Suprapubic skin (tissue), 4 donors: ENCODE data around the gene PSME3. TPM values are rescaled to one million over a fixed set of nuclear protein-coding genes. Genes with fewer than 3 reads are reported as not detected.
A peak's percentile ranks its signal among the peaks of the same experiment; 100 is the strongest.
"Not testable (repeated sequence)": the region's sequence is repeated elsewhere in the genome, so short reads cannot be mapped to it uniquely, and the experiment has no call there.

Source experiments
- DNase-seq, 2 donors: peaks; one replicate each; pipeline ENCODE4 v3.0.0-alpha.2; 2019; ENCODE audit warnings: low spot score in 2 of 2
- H3K27ac ChIP-seq: fragments of 200-600 bp; sonication (generic); one replicate; pipeline ENCODE4 v1.5.1; 2019
- H3K27me3 ChIP-seq: fragments of 200-600 bp; sonication (generic); one replicate; pipeline ENCODE4 v1.5.1; 2019
- H3K36me3 ChIP-seq: fragments of 200-600 bp; sonication (generic); one replicate; pipeline ENCODE4 v1.5.1; 2019
- H3K4me1 ChIP-seq: fragments of 200-600 bp; sonication (generic); one replicate; pipeline ENCODE4 v1.5.1; 2019
- H3K4me3 ChIP-seq: fragments of 200-600 bp; sonication (generic); one replicate; pipeline ENCODE4 v1.5.1; 2019; ENCODE audit warnings: mild to moderate bottlenecking
- H3K9me3 ChIP-seq: fragments of 200-600 bp; sonication (generic); one replicate; pipeline ENCODE4 v1.5.1; 2019
- EP300 ChIP-seq: sonication (generic); formaldehyde crosslinking; IDR thresholded peaks from one replicate; pipeline ENCODE4 v1.6.1; 2017; ENCODE audit warnings: antibody characterized with exemption
- POLR2A ChIP-seq, 2 donors: fragments of 450-650 bp; IDR thresholded peaks; one replicate each; pipeline ENCODE4 v1.6.1; 2017; ENCODE audit warnings: antibody characterized with exemption in 2 of 2, mild to moderate bottlenecking in 2 of 2, moderate library complexity in 2 of 2
- POLR2AphosphoS5 ChIP-seq, 3 donors: sonication (generic); formaldehyde crosslinking; IDR thresholded peaks; one replicate each; pipeline ENCODE4 v1.6.1; 2017; ENCODE audit warnings: antibody characterized with exemption in 3 of 3
- WGBS: methylation state at CpG from one replicate; pipeline ENCODE4 v1.1.5; 2018; 5-methylcytosine and 5-hydroxymethylcytosine counted together
- total RNA-seq, 4 donors: library from RNA; depleted of rRNA; stranded (reverse); fragments of >200 nt; gene quantifications; one replicate each; pipeline ENCODE4 v1.1.0, GENCODE V29; 2016
- TF ChIP-seq, protein P1 (sequence below), 2 donors: fragments of 200-600 bp in 1 of 2; fragments of 450-650 bp in 1 of 2; sonication (generic) in 1 of 2; IDR thresholded peaks; one replicate each; pipeline ENCODE4 v1.5.1; 2016 to 2019; ENCODE audit warnings: antibody characterized with exemption in 2 of 2, mild to moderate bottlenecking in 1 of 2, moderate library complexity in 1 of 2

The PSME3 gene
- total RNA-seq, 4 donors from 2014 or later: 47.0 to 106 (median 82.8) TPM

DNA sequence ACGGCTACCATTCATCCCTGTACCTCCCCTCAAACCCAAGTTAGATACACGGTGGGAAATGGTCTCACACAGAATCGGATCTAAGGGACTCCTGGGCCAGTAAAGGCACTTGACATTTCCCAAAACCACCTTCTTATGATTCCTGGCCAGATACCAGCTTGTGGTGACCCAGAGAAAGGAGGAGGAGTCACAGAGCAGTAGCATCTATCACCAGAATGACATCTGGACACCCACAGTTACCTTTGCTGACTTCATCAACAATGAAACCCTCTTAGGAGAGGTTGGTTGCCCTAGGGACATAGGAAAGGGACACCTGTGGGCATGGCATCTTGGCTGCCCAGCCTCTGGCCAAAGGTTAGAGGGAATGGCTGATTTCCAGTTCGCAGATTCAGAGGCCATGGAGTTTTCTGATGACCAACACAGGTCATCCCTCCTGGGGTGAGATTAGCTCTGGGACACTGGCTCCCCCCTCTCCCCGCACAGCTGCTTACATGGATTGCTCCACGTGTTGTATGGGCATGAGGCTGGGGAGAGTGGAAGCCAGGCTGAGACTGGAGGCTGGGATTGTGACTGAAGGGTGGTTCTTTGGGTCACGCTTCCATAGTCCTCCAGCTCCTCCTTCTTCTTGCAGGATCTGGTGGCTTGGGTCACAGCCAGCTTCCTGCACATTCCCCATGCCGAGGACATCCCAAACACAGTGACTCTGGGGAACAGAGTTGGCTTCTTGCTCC lies 16.4 kb downstream of the PSME3 start:
- peaks cover 12% of the 10 kb centered on the region for H3K36me3 ChIP-seq
- DNase-seq: no peak
- peaks cover 24% of the 10 kb centered on the region for H3K4me1 ChIP-seq
- WGBS: 55% methylated on average over 6 of the region's 8 CpGs
- no peaks in the 10 kb centered on the region for H3K9me3 ChIP-seq
- TF ChIP-seq POLR2AphosphoS5 (IDR thresholded peaks at IDR 0.05) (no peak), EP300 (no peak), POLR2A (IDR thresholded peaks at IDR 0.05) (no peak)
- TF ChIP-seq, protein P1, sequence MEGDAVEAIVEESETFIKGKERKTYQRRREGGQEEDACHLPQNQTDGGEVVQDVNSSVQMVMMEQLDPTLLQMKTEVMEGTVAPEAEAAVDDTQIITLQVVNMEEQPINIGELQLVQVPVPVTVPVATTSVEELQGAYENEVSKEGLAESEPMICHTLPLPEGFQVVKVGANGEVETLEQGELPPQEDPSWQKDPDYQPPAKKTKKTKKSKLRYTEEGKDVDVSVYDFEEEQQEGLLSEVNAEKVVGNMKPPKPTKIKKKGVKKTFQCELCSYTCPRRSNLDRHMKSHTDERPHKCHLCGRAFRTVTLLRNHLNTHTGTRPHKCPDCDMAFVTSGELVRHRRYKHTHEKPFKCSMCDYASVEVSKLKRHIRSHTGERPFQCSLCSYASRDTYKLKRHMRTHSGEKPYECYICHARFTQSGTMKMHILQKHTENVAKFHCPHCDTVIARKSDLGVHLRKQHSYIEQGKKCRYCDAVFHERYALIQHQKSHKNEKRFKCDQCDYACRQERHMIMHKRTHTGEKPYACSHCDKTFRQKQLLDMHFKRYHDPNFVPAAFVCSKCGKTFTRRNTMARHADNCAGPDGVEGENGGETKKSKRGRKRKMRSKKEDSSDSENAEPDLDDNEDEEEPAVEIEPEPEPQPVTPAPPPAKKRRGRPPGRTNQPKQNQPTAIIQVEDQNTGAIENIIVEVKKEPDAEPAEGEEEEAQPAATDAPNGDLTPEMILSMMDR (IDR thresholded peaks at IDR 0.05): no peak
- no peak overlapping the region for H3K4me3 ChIP-seq
- H3K27ac ChIP-seq: no peak overlapping the region
- H3K27me3 ChIP-seq: no peaks in the 10 kb centered on the region

DNA sequence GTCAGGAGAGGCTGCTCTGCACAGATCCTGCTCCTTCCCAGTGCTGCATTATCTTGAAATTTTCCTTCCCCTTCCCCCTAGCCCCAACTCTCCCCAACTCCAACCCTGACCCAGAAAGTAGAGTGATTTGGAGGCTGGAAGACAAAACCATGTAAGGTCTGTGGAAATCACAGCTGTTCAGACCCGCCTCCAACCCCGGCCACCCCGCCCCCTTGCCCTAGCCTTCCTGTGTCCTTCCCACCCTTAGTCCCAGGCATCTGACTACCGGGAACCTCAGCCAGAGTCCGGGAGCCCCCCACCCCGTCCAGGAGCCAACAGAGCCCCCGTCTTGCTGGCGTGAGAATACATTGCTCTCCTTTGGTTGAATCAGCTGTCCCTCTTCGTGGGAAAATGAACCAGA lies 17.8 kb downstream of the PSME3 start, which contains the start of gene AOC3:
AOC3 (plus strand) TSS at position 246 of the 400 bp plus-strand sequence; CDS start at position 391, 145 bp downstream.
- Histone ChIP-seq H3K4me1 (peaks cover 24% of the 10 kb centered on the region), H3K4me3 (peak within 1 kb of the TSS; percentile 33), H3K27ac (no peak within 1 kb of the TSS), H3K36me3 (no peaks in the 10 kb centered on the region), H3K27me3 (no peaks in the 10 kb centered on the region), H3K9me3 (no peaks in the 10 kb centered on the region)
- no peak for DNase-seq
- 30% methylated on average over 9 of the region's 9 CpGs for WGBS
- no peak for TF ChIP-seq EP300
- TF ChIP-seq POLR2A (IDR thresholded peaks at IDR 0.05): no peak
- no peak for TF ChIP-seq POLR2AphosphoS5 (IDR thresholded peaks at IDR 0.05)
- TF ChIP-seq, protein P1 (IDR thresholded peaks at IDR 0.05): no peak

DNA sequence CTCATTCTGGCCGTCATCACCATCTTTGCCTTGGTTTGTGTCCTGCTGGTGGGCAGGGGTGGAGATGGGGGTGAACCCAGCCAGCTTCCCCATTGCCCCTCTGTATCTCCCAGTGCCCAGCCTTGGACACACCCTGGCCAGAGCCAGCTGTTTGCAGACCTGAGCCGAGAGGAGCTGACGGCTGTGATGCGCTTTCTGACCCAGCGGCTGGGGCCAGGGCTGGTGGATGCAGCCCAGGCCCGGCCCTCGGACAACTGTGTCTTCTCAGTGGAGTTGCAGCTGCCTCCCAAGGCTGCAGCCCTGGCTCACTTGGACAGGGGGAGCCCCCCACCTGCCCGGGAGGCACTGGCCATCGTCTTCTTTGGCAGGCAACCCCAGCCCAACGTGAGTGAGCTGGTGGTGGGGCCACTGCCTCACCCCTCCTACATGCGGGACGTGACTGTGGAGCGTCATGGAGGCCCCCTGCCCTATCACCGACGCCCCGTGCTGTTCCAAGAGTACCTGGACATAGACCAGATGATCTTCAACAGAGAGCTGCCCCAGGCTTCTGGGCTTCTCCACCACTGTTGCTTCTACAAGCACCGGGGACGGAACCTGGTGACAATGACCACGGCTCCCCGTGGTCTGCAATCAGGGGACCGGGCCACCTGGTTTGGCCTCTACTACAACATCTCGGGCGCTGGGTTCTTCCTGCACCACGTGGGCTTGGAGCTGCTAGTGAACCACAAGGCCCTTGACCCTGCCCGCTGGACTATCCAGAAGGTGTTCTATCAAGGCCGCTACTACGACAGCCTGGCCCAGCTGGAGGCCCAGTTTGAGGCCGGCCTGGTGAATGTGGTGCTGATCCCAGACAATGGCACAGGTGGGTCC lies 18.4 kb downstream of the PSME3 start:
- not testable (repeated sequence) for H3K9me3 ChIP-seq, H3K27me3 ChIP-seq, DNase-seq, H3K36me3 ChIP-seq, H3K27ac ChIP-seq
- Histone ChIP-seq H3K4me1 (peaks cover 18% of the 10 kb centered on the region), H3K4me3 (peak overlapping the region; percentile 33)
- 73% methylated on average over 4 of the region's 28 CpGs for WGBS

DNA sequence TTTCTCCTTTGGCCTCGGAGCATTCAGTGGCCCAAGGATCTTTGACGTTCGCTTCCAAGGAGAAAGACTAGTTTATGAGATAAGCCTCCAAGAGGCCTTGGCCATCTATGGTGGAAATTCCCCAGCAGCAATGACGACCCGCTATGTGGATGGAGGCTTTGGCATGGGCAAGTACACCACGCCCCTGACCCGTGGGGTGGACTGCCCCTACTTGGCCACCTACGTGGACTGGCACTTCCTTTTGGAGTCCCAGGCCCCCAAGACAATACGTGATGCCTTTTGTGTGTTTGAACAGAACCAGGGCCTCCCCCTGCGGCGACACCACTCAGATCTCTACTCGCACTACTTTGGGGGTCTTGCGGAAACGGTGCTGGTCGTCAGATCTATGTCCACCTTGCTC lies 19.2 kb downstream of the PSME3 start:
- peak overlapping the region; percentile 33 for H3K4me3 ChIP-seq
- no peaks in the 10 kb centered on the region for H3K27me3 ChIP-seq
- TF ChIP-seq POLR2AphosphoS5 (IDR thresholded peaks at IDR 0.05) (no peak), POLR2A (IDR thresholded peaks at IDR 0.05) (no peak), EP300 (no peak)
- TF ChIP-seq, protein P1 (IDR thresholded peaks at IDR 0.05): no peak
- no peak for DNase-seq
- H3K4me1 ChIP-seq: peaks cover 12% of the 10 kb centered on the region
- peak overlapping the region; percentile 17 for H3K27ac ChIP-seq
- 87% methylated on average over 8 of the region's 15 CpGs for WGBS
- H3K9me3 ChIP-seq: no peaks in the 10 kb centered on the region
- H3K36me3 ChIP-seq: no peaks in the 10 kb centered on the region

DNA sequence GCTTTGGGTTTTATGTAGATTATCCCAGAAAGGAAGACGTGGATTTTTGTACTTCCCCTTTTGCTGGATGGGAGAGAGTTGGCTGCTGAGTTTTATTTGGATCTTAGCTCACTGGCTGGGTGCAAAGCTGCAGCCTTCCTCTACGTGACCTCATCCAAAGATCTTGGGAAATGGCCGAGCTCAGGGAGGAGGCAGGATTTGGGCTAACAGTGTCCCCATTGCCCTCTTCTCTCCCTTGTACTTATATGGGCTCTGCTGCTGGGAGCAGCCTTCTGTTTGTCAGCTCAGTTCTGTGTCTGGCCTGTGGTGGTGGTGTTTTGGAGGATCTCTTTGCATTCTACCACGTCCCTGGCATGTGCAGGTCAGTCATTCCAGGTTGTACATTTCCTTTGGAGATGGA lies 19.8 kb downstream of the PSME3 start:
- WGBS: 64% methylated on average over 4 of the region's 4 CpGs
- Histone ChIP-seq H3K36me3 (no peaks in the 10 kb centered on the region), H3K9me3 (no peaks in the 10 kb centered on the region), H3K27me3 (no peaks in the 10 kb centered on the region), H3K4me1 (peaks cover 12% of the 10 kb centered on the region), H3K4me3 (peak overlapping the region; percentile 33), H3K27ac (peak overlapping the region; percentile 17)
- TF ChIP-seq EP300 (no peak), POLR2A (IDR thresholded peaks at IDR 0.05) (no peak)
- peak in 1 of 2 donors; percentile 26 for DNase-seq

DNA sequence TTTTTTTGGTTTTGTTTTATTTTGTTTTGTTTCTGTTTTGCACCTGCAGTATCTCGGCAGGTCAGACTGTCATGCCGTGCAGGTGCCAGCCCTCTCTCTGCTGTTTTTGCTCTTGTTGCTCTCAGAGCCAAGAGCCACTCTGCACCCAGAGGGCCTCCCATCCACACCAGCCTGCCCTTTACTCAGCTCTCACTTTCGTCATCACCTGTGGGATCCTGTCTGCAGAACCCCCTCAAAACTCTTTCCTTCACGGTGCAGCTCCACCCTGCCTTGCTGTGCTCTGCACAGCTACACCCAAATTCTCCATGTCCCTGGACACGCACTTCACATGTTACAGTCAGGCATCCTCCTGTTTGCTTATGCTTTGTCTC lies 20.4 kb downstream of the PSME3 start:
- Histone ChIP-seq H3K36me3 (no peaks in the 10 kb centered on the region), H3K4me1 (peaks cover 12% of the 10 kb centered on the region), H3K27ac (no peak overlapping the region), H3K27me3 (no peaks in the 10 kb centered on the region), H3K9me3 (no peaks in the 10 kb centered on the region), H3K4me3 (peak overlapping the region; percentile 33)
- WGBS: 79% methylated on average over 5 of the region's 5 CpGs
- TF ChIP-seq EP300 (no peak), POLR2A (IDR thresholded peaks at IDR 0.05) (no peak), POLR2AphosphoS5 (IDR thresholded peaks at IDR 0.05) (no peak)
- TF ChIP-seq, protein P1 (IDR thresholded peaks at IDR 0.05): no peak
- DNase-seq: peak in 1 of 2 donors; percentile 45
